NT2/D1 (cell line): ENCODE measurements around the gene FBXL17.

Experiments used
- SUZ12 ChIP-seq: IDR thresholded peaks from 2 replicates; pipeline ENCODE4 v1.6.1; 2011; ENCODE audit not compliant: insufficient read length, insufficient read depth; ENCODE audit errors: extremely low read depth
- YY1 ChIP-seq: IDR thresholded peaks from 2 replicates; pipeline ENCODE4 v1.6.1; 2011; ENCODE audit not compliant: insufficient read length, insufficient read depth
- ZNF274 ChIP-seq: IDR thresholded peaks from 2 replicates; pipeline ENCODE4 v1.6.1; 2011; ENCODE audit warnings: mild to moderate bottlenecking, low read depth, low read length

GRCh38 chr5:108255468-108255867, 126.4 kb downstream of the FBXL17 start:
- no peak for TF ChIP-seq ZNF274
- no peak for TF ChIP-seq YY1
- no peak for TF ChIP-seq SUZ12
